Thoracic aorta (tissue), 2 donors: Measurements from ENCODE around the gene GSG1L. TPM values are rescaled to one million over a fixed set of nuclear protein-coding genes. Genes with fewer than 3 reads are reported as not detected.

Experiments
- ATAC-seq: fragments of 150-250 bp; one replicate; pipeline ENCODE4 v1.8.0; 2017; ENCODE audit warnings: low read depth; ENCODE audit not compliant: insufficient number of reproducible peaks, low FRiP score
- DNase-seq: peaks from one replicate; pipeline ENCODE4 v3.0.0-alpha.2; 2020; ENCODE audit warnings: low spot score
- H3K27ac ChIP-seq, 2 donors: fragments of 200-600 bp; sonication (generic); 1 replicate in 1 of 2; 2 replicates in 1 of 2; pipeline ENCODE4 v1.5.1; 2016; ENCODE audit warnings: mild to moderate bottlenecking in 2 of 2, moderate library complexity in 2 of 2
- H3K27me3 ChIP-seq: fragments of 200-600 bp; sonication (generic); replicated peaks from 2 replicates; pipeline ENCODE4 v1.6.0; 2016; ENCODE audit warnings: mild to moderate bottlenecking; ENCODE audit not compliant: insufficient read depth
- H3K36me3 ChIP-seq: fragments of 200-600 bp; sonication (generic); one replicate; pipeline ENCODE4 v1.5.1; 2016
- H3K4me1 ChIP-seq, 2 donors: fragments of 200-600 bp; sonication (generic); 1 replicate in 1 of 2; 2 replicates in 1 of 2; pipeline versions ENCODE4 v1.5.1 to v1.6.0; 2016; ENCODE audit warnings: low read depth in 2 of 2, mild to moderate bottlenecking in 1 of 2; ENCODE audit not compliant: control insufficient read depth in 1 of 2
- H3K4me3 ChIP-seq: fragments of 200-600 bp; sonication (generic); 2 replicates; pipeline ENCODE4 v1.5.1; 2016; ENCODE audit warnings: mild to moderate bottlenecking
- H3K9me3 ChIP-seq: fragments of 200-600 bp; sonication (generic); 2 replicates; pipeline ENCODE4 v1.5.1; 2016
- total RNA-seq, 2 donors: library from RNA; depleted of rRNA; stranded (reverse); fragments of >200 nt; gene quantifications; one replicate each; pipeline versions ENCODE4 v1.1.0 to v1.2.3, GENCODE V29; 2016
- TF ChIP-seq, protein P1 (sequence below): fragments of 200-600 bp; sonication (generic); IDR thresholded peaks from one replicate; pipeline ENCODE4 v1.5.1; 2019; ENCODE audit warnings: antibody characterized with exemption

Gene GSG1L
- total RNA-seq, 2 donors from 2014 or later, result 5.3 to 5.9 TPM

DNA sequence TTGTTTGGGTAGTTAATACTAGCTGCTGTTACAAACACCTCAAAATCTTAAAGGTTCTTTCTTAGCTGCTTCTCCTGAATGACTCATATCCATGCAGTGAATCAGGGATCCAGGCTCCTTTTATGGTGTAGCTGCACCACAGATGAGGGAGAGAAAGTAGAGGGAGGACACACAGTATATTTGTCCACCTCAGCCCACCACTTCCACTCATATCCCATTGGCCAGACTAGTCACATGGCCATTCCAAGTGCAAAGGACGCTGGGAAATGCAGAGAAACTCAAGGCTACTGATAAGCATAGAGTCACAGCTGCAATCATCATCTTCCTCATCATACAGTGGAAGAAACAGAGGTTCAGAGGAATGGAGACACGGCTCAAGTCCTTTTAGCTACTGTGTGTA, 63.8 kb downstream of the GSG1L start:
- H3K36me3 ChIP-seq, result no peaks in the 10 kb centered on the region
- H3K4me3 ChIP-seq, result no peak overlapping the region
- H3K4me1 ChIP-seq, result peaks cover 0 to 9% of the 10 kb centered on the region in 2 donors
- no peaks in the 10 kb centered on the region for H3K9me3 ChIP-seq
- DNase-seq, result no peak
- no peaks in the 10 kb centered on the region for H3K27me3 ChIP-seq
- ATAC-seq, result no peak
- no peak overlapping the region for H3K27ac ChIP-seq
- TF ChIP-seq, protein P1, sequence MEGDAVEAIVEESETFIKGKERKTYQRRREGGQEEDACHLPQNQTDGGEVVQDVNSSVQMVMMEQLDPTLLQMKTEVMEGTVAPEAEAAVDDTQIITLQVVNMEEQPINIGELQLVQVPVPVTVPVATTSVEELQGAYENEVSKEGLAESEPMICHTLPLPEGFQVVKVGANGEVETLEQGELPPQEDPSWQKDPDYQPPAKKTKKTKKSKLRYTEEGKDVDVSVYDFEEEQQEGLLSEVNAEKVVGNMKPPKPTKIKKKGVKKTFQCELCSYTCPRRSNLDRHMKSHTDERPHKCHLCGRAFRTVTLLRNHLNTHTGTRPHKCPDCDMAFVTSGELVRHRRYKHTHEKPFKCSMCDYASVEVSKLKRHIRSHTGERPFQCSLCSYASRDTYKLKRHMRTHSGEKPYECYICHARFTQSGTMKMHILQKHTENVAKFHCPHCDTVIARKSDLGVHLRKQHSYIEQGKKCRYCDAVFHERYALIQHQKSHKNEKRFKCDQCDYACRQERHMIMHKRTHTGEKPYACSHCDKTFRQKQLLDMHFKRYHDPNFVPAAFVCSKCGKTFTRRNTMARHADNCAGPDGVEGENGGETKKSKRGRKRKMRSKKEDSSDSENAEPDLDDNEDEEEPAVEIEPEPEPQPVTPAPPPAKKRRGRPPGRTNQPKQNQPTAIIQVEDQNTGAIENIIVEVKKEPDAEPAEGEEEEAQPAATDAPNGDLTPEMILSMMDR, result no peak

DNA sequence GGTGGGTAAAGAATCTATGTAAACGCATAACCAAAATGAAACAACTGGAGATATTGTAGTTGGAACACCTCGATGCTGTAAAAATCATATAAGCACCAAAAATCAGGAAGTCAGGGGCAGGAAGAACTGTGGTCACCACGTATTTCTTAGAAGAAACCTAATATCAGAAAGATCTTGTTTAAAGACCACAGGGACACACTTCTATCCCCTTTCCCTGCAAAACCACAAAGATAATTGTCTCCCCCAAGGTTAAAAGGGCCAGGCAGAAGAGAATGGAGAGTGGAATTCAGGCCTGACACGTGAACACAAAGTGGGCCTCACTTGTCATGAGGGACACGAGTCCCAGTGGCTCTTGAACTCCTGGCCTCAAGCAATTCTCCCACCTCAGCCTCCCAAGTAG, 68.1 kb downstream of the GSG1L start:
- DNase-seq (no peak), ATAC-seq (no peak)
- no peak overlapping the region for H3K27ac ChIP-seq
- TF ChIP-seq, protein P1, result no peak
- no peaks in the 10 kb centered on the region for H3K9me3 ChIP-seq
- no peaks in the 10 kb centered on the region for H3K36me3 ChIP-seq
- H3K4me1 ChIP-seq, result peaks cover 0 to 8% of the 10 kb centered on the region in 2 donors
- H3K27me3 ChIP-seq, result no peaks in the 10 kb centered on the region
- no peak overlapping the region for H3K4me3 ChIP-seq

DNA sequence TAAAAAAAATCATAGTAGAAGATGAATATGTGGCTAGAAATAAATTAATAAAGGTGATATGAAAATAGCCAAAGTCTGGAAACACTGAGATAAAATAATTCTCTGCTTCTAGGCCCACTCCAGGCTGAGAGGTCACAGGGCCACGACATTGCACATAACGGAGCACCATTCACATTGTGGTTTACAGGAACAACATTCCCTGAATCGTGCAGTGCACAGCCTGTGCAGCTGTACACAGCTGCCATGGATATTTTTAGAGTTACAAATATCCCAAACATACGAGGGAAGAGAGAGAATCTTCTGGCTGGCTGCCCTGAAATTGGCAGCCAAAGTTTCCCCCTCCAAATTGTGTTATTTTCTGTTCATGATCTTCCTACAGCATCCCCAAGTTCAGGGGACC, 68.8 kb downstream of the GSG1L start:
- DNase-seq, result no peak
- TF ChIP-seq, protein P1, result no peak
- H3K4me1 ChIP-seq, result peaks cover 0 to 8% of the 10 kb centered on the region in 2 donors
- no peak for ATAC-seq
- no peak overlapping the region for H3K4me3 ChIP-seq
- H3K27ac ChIP-seq, result no peak overlapping the region
- no peaks in the 10 kb centered on the region for H3K36me3 ChIP-seq
- no peaks in the 10 kb centered on the region for H3K9me3 ChIP-seq
- no peaks in the 10 kb centered on the region for H3K27me3 ChIP-seq

DNA sequence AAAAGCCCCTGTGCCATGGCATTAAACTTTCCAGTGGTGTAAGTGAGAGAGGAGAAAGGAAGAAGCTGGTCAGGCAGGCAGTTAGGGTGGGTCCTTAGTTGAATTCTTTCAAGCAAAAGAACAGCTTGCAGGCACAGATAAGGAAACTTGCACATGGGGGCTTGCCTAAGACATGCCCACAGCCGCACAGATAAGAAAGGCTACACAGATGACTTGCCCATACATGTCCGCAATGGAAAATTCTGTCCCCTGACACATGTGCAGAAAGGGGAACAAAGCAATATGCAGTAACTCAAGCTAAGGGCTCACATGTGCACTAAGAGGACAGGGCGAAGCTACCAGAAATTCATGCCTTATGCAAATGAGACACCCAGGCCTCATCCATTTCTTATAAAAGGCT, 69.9 kb downstream of the GSG1L start:
- Histone ChIP-seq H3K27me3 (no peaks in the 10 kb centered on the region), H3K27ac (no peak overlapping the region), H3K36me3 (no peaks in the 10 kb centered on the region), H3K4me1 (peaks cover 0 to 8% of the 10 kb centered on the region in 2 donors), H3K4me3 (no peak overlapping the region), H3K9me3 (no peaks in the 10 kb centered on the region)
- no peak for ATAC-seq
- DNase-seq, result no peak
- TF ChIP-seq, protein P1, result no peak

DNA sequence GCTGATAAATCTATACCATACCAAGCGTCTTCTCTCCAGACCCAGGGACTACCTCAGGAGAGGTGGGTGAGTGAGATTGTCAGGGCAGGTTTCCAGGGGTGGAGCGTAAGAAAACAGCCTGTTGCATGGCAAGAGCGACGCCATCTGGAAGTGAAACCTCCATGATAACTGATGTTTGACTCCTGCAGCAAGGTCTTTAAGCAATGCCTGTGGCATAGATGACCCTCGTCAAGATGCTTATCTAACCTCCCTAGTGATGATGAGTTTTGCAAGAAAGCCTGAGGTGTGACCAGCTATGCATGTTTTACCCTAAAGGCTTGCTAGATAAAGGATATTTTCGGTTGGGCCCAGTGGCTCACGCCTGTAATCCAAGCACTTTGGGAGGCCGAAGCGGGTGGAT, 71.6 kb downstream of the GSG1L start:
- DNase-seq, result no peak

More for the DNA sequence above, 71.6 kb downstream of the GSG1L start:
- Histone ChIP-seq H3K27ac (no peak overlapping the region), H3K4me3 (no peak overlapping the region), H3K4me1 (peaks cover 0 to 8% of the 10 kb centered on the region in 2 donors), H3K27me3 (no peaks in the 10 kb centered on the region), H3K9me3 (no peaks in the 10 kb centered on the region), H3K36me3 (no peaks in the 10 kb centered on the region)
- no peak for ATAC-seq
- TF ChIP-seq, protein P1, result no peak
